HepG2 (cell line): ENCODE measurements around the gene FAM174C. TPM values are rescaled to one million over a fixed set of nuclear protein-coding genes. Genes with fewer than 3 reads are reported as not detected.

Experiments
- ATAD3A ChIP-seq: sonication (generic); formaldehyde crosslinking; IDR thresholded peaks from 2 replicates; pipeline ENCODE4 v1.4.0; 2020; ENCODE audit warnings: missing genetic modification reagents
- BCL6 ChIP-seq: IDR thresholded peaks from 2 replicates; pipeline ENCODE4 v1.6.1; 2016; ENCODE audit warnings: missing genetic modification reagents, missing compliant biosample characterization
- HNRNPK ChIP-seq: fragments of 200-400 bp; formaldehyde crosslinking; IDR thresholded peaks from 2 replicates; pipeline ENCODE4 v1.6.1; 2018; ENCODE audit warnings: low read length, low read depth, moderate library complexity, mild to moderate bottlenecking; ENCODE audit not compliant: poor library complexity, severe bottlenecking
- KLF9 ChIP-seq: IDR thresholded peaks from 2 replicates; pipeline ENCODE4 v1.6.1; 2016; ENCODE audit warnings: low read depth
- MATR3 ChIP-seq: sonication (generic); formaldehyde crosslinking; IDR thresholded peaks from 2 replicates; pipeline ENCODE4 v1.4.0; 2020; ENCODE audit warnings: missing genetic modification reagents
- MYC ChIP-seq: sonication (generic); formaldehyde crosslinking; IDR thresholded peaks from 2 replicates; pipeline ENCODE4 v1.9.0; 2021; ENCODE audit warnings: missing genetic modification reagents, borderline replicate concordance
- NCOA2 ChIP-seq: sonication (generic); formaldehyde crosslinking; IDR thresholded peaks from 2 replicates; pipeline ENCODE4 v1.8.0; 2022; ENCODE audit warnings: inconsistent platforms
- RAD21 ChIP-seq: fragments of 450-650 bp; formaldehyde crosslinking; IDR thresholded peaks from 2 replicates; pipeline ENCODE4 v1.5.0; 2020; ENCODE audit warnings: mild to moderate bottlenecking
- SRSF4 ChIP-seq: fragments of 200-400 bp; formaldehyde crosslinking; IDR thresholded peaks from one replicate; pipeline ENCODE4 v1.6.1; 2018; ENCODE audit warnings: mild to moderate bottlenecking, low read depth, low read length, moderate library complexity; ENCODE audit not compliant: poor library complexity, severe bottlenecking
- TSC22D2 ChIP-seq: sonication (generic); formaldehyde crosslinking; IDR thresholded peaks from 2 replicates; pipeline ENCODE4 v1.5.1; 2020; ENCODE audit warnings: missing genetic modification reagents, mild to moderate bottlenecking, borderline replicate concordance
- ZFP62 ChIP-seq: sonication (generic); formaldehyde crosslinking; IDR thresholded peaks from 2 replicates; pipeline ENCODE4 v1.4.0; 2020; ENCODE audit warnings: missing genetic modification reagents
- ZNF136 ChIP-seq: sonication (generic); formaldehyde crosslinking; IDR thresholded peaks from 2 replicates; pipeline ENCODE4 v1.8.1; 2022; ENCODE audit warnings: low read depth, mild to moderate bottlenecking, moderate library complexity, missing genetic modification reagents
- ZNF33B ChIP-seq: sonication (generic); formaldehyde crosslinking; IDR thresholded peaks from 2 replicates; pipeline ENCODE4 v1.5.1; 2020; ENCODE audit warnings: mild to moderate bottlenecking, missing genetic modification reagents
- ZNF530 ChIP-seq: sonication (generic); formaldehyde crosslinking; IDR thresholded peaks from 2 replicates; pipeline ENCODE4 v1.5.0; 2020; ENCODE audit warnings: low read depth, mild to moderate bottlenecking, missing genetic modification reagents
- ZNF598 ChIP-seq: sonication (generic); formaldehyde crosslinking; IDR thresholded peaks from 2 replicates; pipeline ENCODE4 v1.5.1; 2020; ENCODE audit warnings: mild to moderate bottlenecking, missing genetic modification reagents, borderline replicate concordance
- ZNF768 ChIP-seq: sonication (generic); formaldehyde crosslinking; IDR thresholded peaks from 2 replicates; pipeline ENCODE4 v1.4.0; 2020; ENCODE audit warnings: missing genetic modification reagents
- ZNF777 ChIP-seq: sonication (generic); formaldehyde crosslinking; IDR thresholded peaks from 2 replicates; pipeline ENCODE4 v1.4.0; 2020; ENCODE audit warnings: missing genetic modification reagents
- ZSCAN25 ChIP-seq: sonication (generic); formaldehyde crosslinking; IDR thresholded peaks from 2 replicates; pipeline ENCODE4 v1.8.0; 2022; ENCODE audit warnings: mild to moderate bottlenecking, missing genetic modification reagents
- polyA plus RNA-seq, 8 experiments: library from polyadenylated mRNA; depleted of rRNA in 3 of 8; stranded (reverse) in 7 of 8; unstranded in 1 of 8; fragments of >200 nt; fragmentation: Illumina TruSeq in 4 of 8; extraction: Trizol in 4 of 8; gene quantifications; 2 replicates each; pipeline versions ENCODE4 v1.2.1 to v1.2.3, GENCODE V29; 2011 to 2016; ENCODE audit warnings: low read depth in 4 of 8, missing spikeins in 1 of 8, mixed read lengths in 1 of 8; ENCODE audit not compliant: insufficient read depth in 1 of 8
- total RNA-seq, 5 experiments: library from RNA; depleted of rRNA; stranded (reverse); fragments of >200 nt; fragmentation: Illumina TruSeq; extraction: Trizol; gene quantifications; 2 replicates each; pipeline ENCODE4 v1.2.3, GENCODE V29; 2016; ENCODE audit warnings: low read depth in 1 of 5
- TF ChIP-seq, protein P1 (sequence below): sonication (generic); formaldehyde crosslinking; IDR thresholded peaks from 2 replicates; pipeline ENCODE4 v1.8.0; 2022; ENCODE audit warnings: mild to moderate bottlenecking, missing genetic modification reagents, moderate library complexity
- TF ChIP-seq, protein P2 (sequence below): sonication (generic); formaldehyde crosslinking; IDR thresholded peaks from 2 replicates; pipeline ENCODE4 v1.4.0; 2020; ENCODE audit warnings: missing genetic modification reagents
- TF ChIP-seq, protein P3 (sequence below): fragments of 450-650 bp; IDR thresholded peaks from 2 replicates; pipeline ENCODE4 v1.6.1; 2017
- TF ChIP-seq, protein P4 (sequence below): sonication (generic); formaldehyde crosslinking; IDR thresholded peaks from 2 replicates; pipeline ENCODE4 v1.5.0; 2020; ENCODE audit warnings: mild to moderate bottlenecking, missing genetic modification reagents, borderline replicate concordance

FAM174C gene
- total and polyA plus RNA-seq, 2 of the 13 experiments (the other 11 are each of a cell fraction or from before 2014, with no cell fraction given), result 19.5 to 31.3 TPM

DNA sequence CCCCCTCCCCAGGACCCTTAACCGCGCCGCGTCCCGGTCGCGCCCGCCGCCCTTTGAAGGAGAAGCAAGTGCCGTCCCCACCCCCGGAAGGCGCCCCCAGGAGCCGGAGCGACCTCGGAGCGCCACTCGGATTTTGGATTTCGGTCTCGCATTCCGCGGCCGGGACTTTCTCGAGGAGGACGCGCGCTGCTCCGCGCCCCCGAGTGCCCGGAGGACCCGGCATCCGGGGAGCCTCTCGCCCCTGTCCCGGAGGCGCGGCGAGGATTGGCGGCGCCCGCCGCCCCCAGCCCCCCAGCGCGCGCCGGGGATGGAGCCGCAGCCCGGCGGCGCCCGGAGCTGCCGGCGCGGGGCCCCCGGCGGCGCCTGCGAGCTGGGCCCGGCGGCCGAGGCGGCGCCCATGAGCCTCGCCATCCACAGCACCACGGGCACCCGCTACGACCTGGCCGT is 25.3 kb upstream of the FAM174C start (continued):
- TF ChIP-seq, protein P1, sequence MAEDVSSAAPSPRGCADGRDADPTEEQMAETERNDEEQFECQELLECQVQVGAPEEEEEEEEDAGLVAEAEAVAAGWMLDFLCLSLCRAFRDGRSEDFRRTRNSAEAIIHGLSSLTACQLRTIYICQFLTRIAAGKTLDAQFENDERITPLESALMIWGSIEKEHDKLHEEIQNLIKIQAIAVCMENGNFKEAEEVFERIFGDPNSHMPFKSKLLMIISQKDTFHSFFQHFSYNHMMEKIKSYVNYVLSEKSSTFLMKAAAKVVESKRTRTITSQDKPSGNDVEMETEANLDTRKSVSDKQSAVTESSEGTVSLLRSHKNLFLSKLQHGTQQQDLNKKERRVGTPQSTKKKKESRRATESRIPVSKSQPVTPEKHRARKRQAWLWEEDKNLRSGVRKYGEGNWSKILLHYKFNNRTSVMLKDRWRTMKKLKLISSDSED (CRISPR knock-in tag), result no peak
- TF ChIP-seq ZNF136 (CRISPR knock-in tag) (no peak), ZSCAN25 (CRISPR knock-in tag) (no peak), ATAD3A (CRISPR knock-in tag) (no peak), ZNF598 (no peak), ZNF33B (no peak), RAD21 (CRISPR knock-in tag) (peak; percentile 1; the same call in 1 of the 2 replicates), BCL6 (0 out of 2 replicates have a peak, but pooled peaks have one; percentile 7), MYC (CRISPR knock-in tag) (no peak), SRSF4 (no peak), KLF9 (no peak), TSC22D2 (CRISPR knock-in tag) (no peak), MATR3 (CRISPR knock-in tag) (no peak), NCOA2 (CRISPR knock-in tag) (no peak), ZFP62 (no peak), HNRNPK (no peak), ZNF530 (CRISPR knock-in tag) (no peak), ZNF768 (CRISPR knock-in tag) (no peak), ZNF777 (CRISPR knock-in tag) (no peak)
- TF ChIP-seq, protein P2, sequence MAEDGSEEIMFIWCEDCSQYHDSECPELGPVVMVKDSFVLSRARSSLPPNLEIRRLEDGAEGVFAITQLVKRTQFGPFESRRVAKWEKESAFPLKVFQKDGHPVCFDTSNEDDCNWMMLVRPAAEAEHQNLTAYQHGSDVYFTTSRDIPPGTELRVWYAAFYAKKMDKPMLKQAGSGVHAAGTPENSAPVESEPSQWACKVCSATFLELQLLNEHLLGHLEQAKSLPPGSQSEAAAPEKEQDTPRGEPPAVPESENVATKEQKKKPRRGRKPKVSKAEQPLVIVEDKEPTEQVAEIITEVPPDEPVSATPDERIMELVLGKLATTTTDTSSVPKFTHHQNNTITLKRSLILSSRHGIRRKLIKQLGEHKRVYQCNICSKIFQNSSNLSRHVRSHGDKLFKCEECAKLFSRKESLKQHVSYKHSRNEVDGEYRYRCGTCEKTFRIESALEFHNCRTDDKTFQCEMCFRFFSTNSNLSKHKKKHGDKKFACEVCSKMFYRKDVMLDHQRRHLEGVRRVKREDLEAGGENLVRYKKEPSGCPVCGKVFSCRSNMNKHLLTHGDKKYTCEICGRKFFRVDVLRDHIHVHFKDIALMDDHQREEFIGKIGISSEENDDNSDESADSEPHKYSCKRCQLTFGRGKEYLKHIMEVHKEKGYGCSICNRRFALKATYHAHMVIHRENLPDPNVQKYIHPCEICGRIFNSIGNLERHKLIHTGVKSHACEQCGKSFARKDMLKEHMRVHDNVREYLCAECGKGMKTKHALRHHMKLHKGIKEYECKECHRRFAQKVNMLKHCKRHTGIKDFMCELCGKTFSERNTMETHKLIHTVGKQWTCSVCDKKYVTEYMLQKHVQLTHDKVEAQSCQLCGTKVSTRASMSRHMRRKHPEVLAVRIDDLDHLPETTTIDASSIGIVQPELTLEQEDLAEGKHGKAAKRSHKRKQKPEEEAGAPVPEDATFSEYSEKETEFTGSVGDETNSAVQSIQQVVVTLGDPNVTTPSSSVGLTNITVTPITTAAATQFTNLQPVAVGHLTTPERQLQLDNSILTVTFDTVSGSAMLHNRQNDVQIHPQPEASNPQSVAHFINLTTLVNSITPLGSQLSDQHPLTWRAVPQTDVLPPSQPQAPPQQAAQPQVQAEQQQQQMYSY (CRISPR knock-in tag), result no peak
- TF ChIP-seq, protein P3, sequence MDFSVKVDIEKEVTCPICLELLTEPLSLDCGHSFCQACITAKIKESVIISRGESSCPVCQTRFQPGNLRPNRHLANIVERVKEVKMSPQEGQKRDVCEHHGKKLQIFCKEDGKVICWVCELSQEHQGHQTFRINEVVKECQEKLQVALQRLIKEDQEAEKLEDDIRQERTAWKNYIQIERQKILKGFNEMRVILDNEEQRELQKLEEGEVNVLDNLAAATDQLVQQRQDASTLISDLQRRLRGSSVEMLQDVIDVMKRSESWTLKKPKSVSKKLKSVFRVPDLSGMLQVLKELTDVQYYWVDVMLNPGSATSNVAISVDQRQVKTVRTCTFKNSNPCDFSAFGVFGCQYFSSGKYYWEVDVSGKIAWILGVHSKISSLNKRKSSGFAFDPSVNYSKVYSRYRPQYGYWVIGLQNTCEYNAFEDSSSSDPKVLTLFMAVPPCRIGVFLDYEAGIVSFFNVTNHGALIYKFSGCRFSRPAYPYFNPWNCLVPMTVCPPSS, result no peak
- TF ChIP-seq, protein P4, sequence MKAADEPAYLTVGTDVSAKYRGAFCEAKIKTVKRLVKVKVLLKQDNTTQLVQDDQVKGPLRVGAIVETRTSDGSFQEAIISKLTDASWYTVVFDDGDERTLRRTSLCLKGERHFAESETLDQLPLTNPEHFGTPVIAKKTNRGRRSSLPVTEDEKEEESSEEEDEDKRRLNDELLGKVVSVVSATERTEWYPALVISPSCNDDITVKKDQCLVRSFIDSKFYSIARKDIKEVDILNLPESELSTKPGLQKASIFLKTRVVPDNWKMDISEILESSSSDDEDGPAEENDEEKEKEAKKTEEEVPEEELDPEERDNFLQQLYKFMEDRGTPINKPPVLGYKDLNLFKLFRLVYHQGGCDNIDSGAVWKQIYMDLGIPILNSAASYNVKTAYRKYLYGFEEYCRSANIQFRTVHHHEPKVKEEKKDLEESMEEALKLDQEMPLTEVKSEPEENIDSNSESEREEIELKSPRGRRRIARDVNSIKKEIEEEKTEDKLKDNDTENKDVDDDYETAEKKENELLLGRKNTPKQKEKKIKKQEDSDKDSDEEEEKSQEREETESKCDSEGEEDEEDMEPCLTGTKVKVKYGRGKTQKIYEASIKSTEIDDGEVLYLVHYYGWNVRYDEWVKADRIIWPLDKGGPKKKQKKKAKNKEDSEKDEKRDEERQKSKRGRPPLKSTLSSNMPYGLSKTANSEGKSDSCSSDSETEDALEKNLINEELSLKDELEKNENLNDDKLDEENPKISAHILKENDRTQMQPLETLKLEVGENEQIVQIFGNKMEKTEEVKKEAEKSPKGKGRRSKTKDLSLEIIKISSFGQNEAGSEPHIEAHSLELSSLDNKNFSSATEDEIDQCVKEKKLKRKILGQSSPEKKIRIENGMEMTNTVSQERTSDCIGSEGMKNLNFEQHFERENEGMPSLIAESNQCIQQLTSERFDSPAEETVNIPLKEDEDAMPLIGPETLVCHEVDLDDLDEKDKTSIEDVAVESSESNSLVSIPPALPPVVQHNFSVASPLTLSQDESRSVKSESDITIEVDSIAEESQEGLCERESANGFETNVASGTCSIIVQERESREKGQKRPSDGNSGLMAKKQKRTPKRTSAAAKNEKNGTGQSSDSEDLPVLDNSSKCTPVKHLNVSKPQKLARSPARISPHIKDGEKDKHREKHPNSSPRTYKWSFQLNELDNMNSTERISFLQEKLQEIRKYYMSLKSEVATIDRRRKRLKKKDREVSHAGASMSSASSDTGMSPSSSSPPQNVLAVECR, result 0 out of 2 replicates have a peak, but pooled peaks have one; percentile 11
